Mucosa of rectum (tissue), 2 donors: ENCODE results near the gene PPFIA4.

Experiments used
- H3K27ac ChIP-seq, 2 donors: one replicate each; pipeline ENCODE4 v1.7.0; 2013; ENCODE audit warnings: inconsistent platforms in 2 of 2, low read depth in 2 of 2, low read length in 2 of 2
- H3K27me3 ChIP-seq, 2 donors: one replicate each; pipeline ENCODE4 v1.7.0; 2013; ENCODE audit warnings: low read length in 2 of 2; ENCODE audit not compliant: control insufficient read depth in 2 of 2, insufficient read depth in 2 of 2
- H3K36me3 ChIP-seq, 2 donors: one replicate each; pipeline ENCODE4 v1.7.0; 2013; ENCODE audit warnings: low read length in 2 of 2; ENCODE audit not compliant: control insufficient read depth in 2 of 2, insufficient read depth in 2 of 2
- H3K4me1 ChIP-seq, 2 donors: one replicate each; pipeline ENCODE4 v1.7.0; 2013; ENCODE audit warnings: low read length in 2 of 2, mild to moderate bottlenecking in 1 of 2; ENCODE audit not compliant: control insufficient read depth in 2 of 2, insufficient read depth in 2 of 2
- H3K4me3 ChIP-seq, 2 donors: one replicate each; pipeline ENCODE4 v1.7.0; 2013; ENCODE audit warnings: low read length in 2 of 2
- H3K9ac ChIP-seq, 2 donors: one replicate each; pipeline ENCODE4 v1.7.0; 2013; ENCODE audit warnings: low read length in 2 of 2, low read depth in 1 of 2, mild to moderate bottlenecking in 1 of 2
- H3K9me3 ChIP-seq, 2 donors: one replicate each; pipeline ENCODE4 v1.7.0; 2013; ENCODE audit warnings: low read length in 2 of 2; ENCODE audit not compliant: control insufficient read depth in 2 of 2
- donor health status: healthy.
- donor health status: Normal muscosa, but diverticular disease.

PPFIA4 gene

GRCh38 chr1:203057911-203058675 is 31.8 kb downstream of the PPFIA4 start:
- H3K27ac ChIP-seq: no peak overlapping the region

GRCh38 chr1:203058676-203058935 is 32.3 kb downstream of the PPFIA4 start:
- Histone ChIP-seq H3K36me3 (no peaks in the 10 kb centered on the region), H3K27ac (no peak overlapping the region), H3K4me1 (no peaks in the 10 kb centered on the region), H3K4me3 (no peak overlapping the region), H3K9me3 (no peaks in the 10 kb centered on the region), H3K27me3 (peaks cover 0 to 8% of the 10 kb centered on the region in 2 donors), H3K9ac (no peak overlapping the region)

More at GRCh38 chr1:203057911-203058675, 31.8 kb downstream of the PPFIA4 start:
- Histone ChIP-seq H3K36me3 (no peaks in the 10 kb centered on the region), H3K9ac (no peak overlapping the region), H3K4me1 (no peaks in the 10 kb centered on the region), H3K9me3 (no peaks in the 10 kb centered on the region), H3K27me3 (peaks cover 0 to 8% of the 10 kb centered on the region in 2 donors), H3K4me3 (no peak overlapping the region)

- no peak overlapping the region for H3K27ac ChIP-seq
- H3K4me1 ChIP-seq: no peaks in the 10 kb centered on the region
- no peak overlapping the region for H3K9ac ChIP-seq
- H3K36me3 ChIP-seq: no peaks in the 10 kb centered on the region
- peaks cover 0 to 4% of the 10 kb centered on the region in 2 donors for H3K27me3 ChIP-seq
- H3K4me3 ChIP-seq: no peak overlapping the region
- no peaks in the 10 kb centered on the region for H3K9me3 ChIP-seq
These were observed 33.2 kb downstream of the PPFIA4 start for GRCh38 chr1:203059485-203059884.

GRCh38 chr1:203060115-203060514 is 33.8 kb downstream of the PPFIA4 start:
- no peaks in the 10 kb centered on the region for H3K4me1 ChIP-seq
- H3K36me3 ChIP-seq: no peaks in the 10 kb centered on the region
- peaks cover 3 to 4% of the 10 kb centered on the region in 2 donors for H3K27me3 ChIP-seq
- H3K4me3 ChIP-seq: no peak overlapping the region
- H3K9ac ChIP-seq: no peak overlapping the region
- no peaks in the 10 kb centered on the region for H3K9me3 ChIP-seq
- H3K27ac ChIP-seq: no peak overlapping the region

- Histone ChIP-seq H3K9ac (no peak overlapping the region), H3K27ac (no peak overlapping the region), H3K4me1 (no peaks in the 10 kb centered on the region), H3K9me3 (no peaks in the 10 kb centered on the region), H3K4me3 (no peak overlapping the region), H3K27me3 (peaks cover 3 to 4% of the 10 kb centered on the region in 2 donors), H3K36me3 (no peaks in the 10 kb centered on the region)
These were observed 37.0 kb downstream of the PPFIA4 start for GRCh38 chr1:203063287-203063686.

DNA sequence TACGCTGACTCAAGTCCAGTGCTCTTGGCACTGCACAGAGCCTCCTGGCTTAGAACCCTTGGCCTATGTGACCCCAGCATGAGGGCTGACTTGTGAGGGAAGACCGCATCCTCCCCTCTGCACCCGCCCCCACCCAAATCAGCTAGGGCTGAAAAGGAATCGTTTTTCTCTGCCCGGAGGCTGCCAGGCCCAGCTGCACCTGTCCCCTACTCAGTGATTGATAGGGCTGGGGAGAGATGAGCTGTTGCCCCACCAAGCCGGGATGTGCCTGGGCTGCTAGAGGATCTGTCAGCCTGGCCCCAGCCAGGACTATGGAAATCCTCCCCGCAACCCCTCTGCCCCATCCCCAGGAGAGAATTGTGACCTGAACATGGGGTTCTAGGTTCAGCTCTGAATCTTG is 38.9 kb downstream of the PPFIA4 start:
- H3K4me1 ChIP-seq: no peaks in the 10 kb centered on the region
- no peak overlapping the region for H3K9ac ChIP-seq
- H3K27ac ChIP-seq: no peak overlapping the region
- H3K27me3 ChIP-seq: peaks cover 0 to 3% of the 10 kb centered on the region in 2 donors
- H3K4me3 ChIP-seq: no peak overlapping the region
- H3K36me3 ChIP-seq: no peaks in the 10 kb centered on the region
- no peaks in the 10 kb centered on the region for H3K9me3 ChIP-seq

- H3K4me3 ChIP-seq: no peak overlapping the region
- no peaks in the 10 kb centered on the region for H3K4me1 ChIP-seq
- peaks cover 0 to 3% of the 10 kb centered on the region in 2 donors for H3K27me3 ChIP-seq
- no peak overlapping the region for H3K27ac ChIP-seq
- H3K9me3 ChIP-seq: no peaks in the 10 kb centered on the region
- no peaks in the 10 kb centered on the region for H3K36me3 ChIP-seq
- no peak overlapping the region for H3K9ac ChIP-seq
These were observed 39.7 kb downstream of the PPFIA4 start for GRCh38 chr1:203065986-203066385.

- no peak overlapping the region for H3K4me3 ChIP-seq
- H3K9ac ChIP-seq: no peak overlapping the region
- no peaks in the 10 kb centered on the region for H3K4me1 ChIP-seq
- no peak overlapping the region for H3K27ac ChIP-seq
- H3K9me3 ChIP-seq: no peaks in the 10 kb centered on the region
- peaks cover 0 to 3% of the 10 kb centered on the region in 2 donors for H3K27me3 ChIP-seq
- no peaks in the 10 kb centered on the region for H3K36me3 ChIP-seq
These were observed 40.7 kb downstream of the PPFIA4 start for GRCh38 chr1:203066965-203067364.

DNA sequence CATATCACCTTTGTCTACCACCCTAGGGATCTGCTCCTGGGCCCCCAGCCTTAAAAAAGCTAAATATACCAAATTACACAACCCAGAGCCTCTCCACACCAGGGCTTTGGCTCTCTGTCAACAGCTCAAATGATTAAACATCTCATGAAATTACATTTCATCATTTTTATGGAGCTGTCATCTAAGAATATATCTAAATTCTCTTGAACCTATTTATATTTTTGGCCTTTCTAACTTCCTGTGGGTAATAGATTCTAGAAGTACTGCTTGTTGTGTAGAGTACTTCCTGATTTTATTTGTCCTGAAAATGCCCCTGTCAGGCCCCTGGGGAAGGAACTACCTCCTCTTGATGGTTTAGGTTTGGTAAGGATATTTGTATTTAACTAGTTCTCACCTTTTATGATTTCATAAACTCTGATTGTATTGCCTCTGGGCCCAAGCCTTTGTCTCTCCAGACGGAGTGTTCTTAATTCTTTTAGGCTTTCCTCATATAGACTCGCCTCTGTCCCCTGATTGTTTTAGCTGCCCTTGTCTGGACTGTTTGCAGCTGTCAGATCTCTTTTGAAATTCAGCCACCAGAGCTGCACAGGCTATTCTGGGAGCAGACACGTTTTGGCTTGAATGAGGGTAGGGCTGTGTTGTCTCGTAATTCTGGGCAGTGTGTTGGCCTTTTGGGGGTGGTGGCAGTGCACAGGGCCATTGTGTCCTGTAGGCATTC is 42.9 kb downstream of the PPFIA4 start:
- H3K9me3 ChIP-seq: no peaks in the 10 kb centered on the region
- no peak overlapping the region for H3K4me3 ChIP-seq
- no peak overlapping the region for H3K27ac ChIP-seq
- H3K36me3 ChIP-seq: no peaks in the 10 kb centered on the region
- H3K4me1 ChIP-seq: no peaks in the 10 kb centered on the region
- peaks cover 0 to 8% of the 10 kb centered on the region in 2 donors for H3K27me3 ChIP-seq
- no peak overlapping the region for H3K9ac ChIP-seq

GRCh38 chr1:203072002-203072602 is 45.8 kb downstream of the PPFIA4 start:
- H3K27ac ChIP-seq: no peak overlapping the region
- H3K4me1 ChIP-seq: no peaks in the 10 kb centered on the region
- peaks cover 10 to 22% of the 10 kb centered on the region in 2 donors for H3K27me3 ChIP-seq
- H3K9me3 ChIP-seq: no peaks in the 10 kb centered on the region
- H3K4me3 ChIP-seq: no peak overlapping the region
- H3K36me3 ChIP-seq: no peaks in the 10 kb centered on the region
- H3K9ac ChIP-seq: no peak overlapping the region
